WTC11 (cell line): ENCODE results near the gene MYL3. TPM values are rescaled to one million over a fixed set of nuclear protein-coding genes. Genes with fewer than 3 reads are reported as not detected.

Experiments
- ATAC-seq: fragments of 200-7000 bp; cut with Tn5 transposase; 2 replicates; pipeline ENCODE4 v1.10.0; 2021; ENCODE audit warnings: mild to moderate bottlenecking, moderate library complexity
- CTCF ChIA-PET: fragments of 300-600 bp; sonication (Branson Sonifier 250); formaldehyde crosslinking; loops from one replicate; lab custom pipeline; 2021; ENCODE audit warnings: antibody characterized with exemption; lab: Charles Lee
- POLR2A ChIA-PET: fragments of 350-600 bp; sonication (Branson Sonifier 250); formaldehyde crosslinking; loops from one replicate; lab custom pipeline; 2021; ENCODE audit warnings: antibody characterized with exemption; lab: Charles Lee
- DNase-seq: peaks from one replicate; pipeline ENCODE4 v3.0.0; 2021; ENCODE audit warnings: low spot score
- H3K27ac Mint-ChIP-seq: 2 replicates; pipeline ENCODE4 v1.8.0; 2021; ENCODE audit warnings: mixed read lengths
- H3K27me3 Mint-ChIP-seq: 2 replicates; pipeline ENCODE4 v1.8.0; 2021; ENCODE audit warnings: low read depth, mild to moderate bottlenecking, moderate library complexity, mixed read lengths
- H3K36me3 Mint-ChIP-seq: 2 replicates; pipeline ENCODE4 v1.8.0; 2021; ENCODE audit warnings: mixed read lengths
- H3K4me1 Mint-ChIP-seq: 2 replicates; pipeline ENCODE4 v1.8.0; 2022; ENCODE audit warnings: mixed read lengths
- H3K4me3 Mint-ChIP-seq: 2 replicates; pipeline ENCODE4 v1.8.0; 2021; ENCODE audit warnings: mild to moderate bottlenecking, moderate library complexity, mixed read lengths
- H3K9me3 Mint-ChIP-seq: 2 replicates; pipeline ENCODE4 v1.8.0; 2021; ENCODE audit warnings: mixed read lengths
- ESRRA ChIP-seq: sonication (generic); formaldehyde crosslinking; IDR thresholded peaks from 2 replicates; pipeline ENCODE4 v1.8.1; 2022; ENCODE audit warnings: mild to moderate bottlenecking, missing genetic modification reagents, borderline replicate concordance
- FOXP1 ChIP-seq: sonication (generic); formaldehyde crosslinking; IDR thresholded peaks from 2 replicates; pipeline ENCODE4 v1.8.0; 2022; ENCODE audit warnings: missing genetic modification reagents, mild to moderate bottlenecking, moderate library complexity, borderline replicate concordance
- FOXP4 ChIP-seq: sonication (generic); formaldehyde crosslinking; IDR thresholded peaks from 2 replicates; pipeline ENCODE4 v1.8.0; 2022; ENCODE audit warnings: mild to moderate bottlenecking, missing genetic modification reagents
- HMGXB4 ChIP-seq: sonication (generic); formaldehyde crosslinking; IDR thresholded peaks from 2 replicates; pipeline ENCODE4 v1.8.1; 2023; ENCODE audit warnings: mild to moderate bottlenecking, moderate library complexity, missing genetic modification reagents
- NFATC4 ChIP-seq: fragments of 250-450 bp; sonication (Bioruptor Pico); IDR thresholded peaks from 2 replicates; pipeline ENCODE4 v1.9.0; 2021; ENCODE audit warnings: mild to moderate bottlenecking
- RELA ChIP-seq: sonication (generic); formaldehyde crosslinking; IDR thresholded peaks from 2 replicates; pipeline ENCODE4 v1.8.1; 2022; ENCODE audit warnings: missing genetic modification reagents, mild to moderate bottlenecking, borderline replicate concordance
- STAT6 ChIP-seq: sonication (generic); formaldehyde crosslinking; conservative IDR thresholded peaks from 2 replicates; pipeline ENCODE4 v1.8.1; 2023; ENCODE audit warnings: mild to moderate bottlenecking, low read depth, missing genetic modification reagents, moderate library complexity
- TCF7 ChIP-seq: sonication (generic); formaldehyde crosslinking; IDR thresholded peaks from 2 replicates; pipeline ENCODE4 v1.8.0; 2022; ENCODE audit warnings: mild to moderate bottlenecking, low read depth, missing genetic modification reagents, moderate library complexity
- ZBTB21 ChIP-seq: sonication (generic); formaldehyde crosslinking; IDR thresholded peaks from 2 replicates; pipeline ENCODE4 v1.8.1; 2023; ENCODE audit warnings: mild to moderate bottlenecking, missing genetic modification reagents, borderline replicate concordance
- ZNF219 ChIP-seq: sonication (generic); formaldehyde crosslinking; IDR thresholded peaks from 2 replicates; pipeline ENCODE4 v1.8.0; 2023; ENCODE audit warnings: missing genetic modification reagents, mild to moderate bottlenecking, borderline replicate concordance
- ZNF232 ChIP-seq: sonication (generic); formaldehyde crosslinking; IDR thresholded peaks from 2 replicates; pipeline ENCODE4 v1.8.0; 2022; ENCODE audit warnings: mild to moderate bottlenecking, missing genetic modification reagents
- ZNF317 ChIP-seq: sonication (generic); formaldehyde crosslinking; IDR thresholded peaks from 2 replicates; pipeline ENCODE4 v1.8.1; 2023; ENCODE audit warnings: low read depth, mild to moderate bottlenecking, moderate library complexity, missing genetic modification reagents, borderline replicate concordance
- total RNA-seq: library from RNA; stranded (reverse); gene quantifications from 3 replicates; pipeline ENCODE4 v1.2.3, GENCODE V29; 2021
- TF ChIP-seq, protein P1 (sequence below): sonication (generic); formaldehyde crosslinking; IDR thresholded peaks from 2 replicates; pipeline ENCODE4 v1.8.1; 2023; ENCODE audit warnings: mild to moderate bottlenecking, missing genetic modification reagents, borderline replicate concordance
- TF ChIP-seq, protein P2 (sequence below): fragments of 200-600 bp; IDR thresholded peaks from 2 replicates; pipeline ENCODE4 v1.8.0; 2022; ENCODE audit warnings: antibody characterized with exemption

Gene MYL3
- total RNA-seq, 1 experiment from 2014 or later = 0.31 TPM

DNA sequence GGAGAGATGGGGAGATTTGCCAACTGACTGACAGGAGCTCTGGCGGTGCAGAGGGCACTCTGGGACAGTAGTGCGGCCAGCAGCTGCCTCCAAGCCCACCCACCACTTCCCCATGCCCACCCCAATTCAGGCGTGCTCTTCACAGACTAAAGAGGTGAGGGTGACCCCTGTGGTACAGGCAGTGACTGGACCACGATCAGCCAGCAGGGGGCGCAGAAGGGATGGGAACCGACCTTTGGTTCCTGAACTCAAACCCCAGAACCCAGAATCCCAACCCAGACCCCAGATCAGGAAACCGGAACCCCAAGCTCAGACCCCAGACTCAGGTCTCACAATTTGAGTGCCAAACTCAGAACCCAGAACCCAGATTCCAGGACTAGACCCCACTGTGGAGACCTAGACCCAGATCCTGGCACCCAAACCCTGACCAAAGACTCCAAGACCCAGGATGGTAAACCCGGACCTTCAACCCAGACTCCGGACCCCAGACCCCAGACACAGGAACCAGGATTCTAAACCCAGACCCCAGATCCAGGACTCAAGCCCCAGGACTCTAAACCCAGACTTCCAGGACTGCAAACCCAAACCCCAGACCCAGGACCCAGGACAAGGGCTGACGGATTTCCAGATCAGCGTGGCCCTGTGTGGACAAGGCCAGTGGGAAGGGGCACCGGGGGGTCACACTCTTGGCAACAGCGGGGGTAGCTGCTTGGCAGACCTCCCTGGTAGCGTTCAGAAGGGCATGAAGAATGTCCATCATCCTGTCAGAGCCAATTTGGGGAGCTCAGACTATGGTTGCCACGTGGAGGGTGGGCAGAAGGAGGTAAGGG is 3.7 kb upstream of the MYL3 start:
- H3K27me3 Mint-ChIP-seq = no peaks in the 10 kb centered on the region
- H3K4me1 Mint-ChIP-seq = no peaks in the 10 kb centered on the region
- ATAC-seq (peak; percentile 69), DNase-seq (peak; percentile 90)
- no peaks in the 10 kb centered on the region for H3K9me3 Mint-ChIP-seq
- no peak for TF ChIP-seq ESRRA (CRISPR knock-in tag)
- TF ChIP-seq, protein P1, sequence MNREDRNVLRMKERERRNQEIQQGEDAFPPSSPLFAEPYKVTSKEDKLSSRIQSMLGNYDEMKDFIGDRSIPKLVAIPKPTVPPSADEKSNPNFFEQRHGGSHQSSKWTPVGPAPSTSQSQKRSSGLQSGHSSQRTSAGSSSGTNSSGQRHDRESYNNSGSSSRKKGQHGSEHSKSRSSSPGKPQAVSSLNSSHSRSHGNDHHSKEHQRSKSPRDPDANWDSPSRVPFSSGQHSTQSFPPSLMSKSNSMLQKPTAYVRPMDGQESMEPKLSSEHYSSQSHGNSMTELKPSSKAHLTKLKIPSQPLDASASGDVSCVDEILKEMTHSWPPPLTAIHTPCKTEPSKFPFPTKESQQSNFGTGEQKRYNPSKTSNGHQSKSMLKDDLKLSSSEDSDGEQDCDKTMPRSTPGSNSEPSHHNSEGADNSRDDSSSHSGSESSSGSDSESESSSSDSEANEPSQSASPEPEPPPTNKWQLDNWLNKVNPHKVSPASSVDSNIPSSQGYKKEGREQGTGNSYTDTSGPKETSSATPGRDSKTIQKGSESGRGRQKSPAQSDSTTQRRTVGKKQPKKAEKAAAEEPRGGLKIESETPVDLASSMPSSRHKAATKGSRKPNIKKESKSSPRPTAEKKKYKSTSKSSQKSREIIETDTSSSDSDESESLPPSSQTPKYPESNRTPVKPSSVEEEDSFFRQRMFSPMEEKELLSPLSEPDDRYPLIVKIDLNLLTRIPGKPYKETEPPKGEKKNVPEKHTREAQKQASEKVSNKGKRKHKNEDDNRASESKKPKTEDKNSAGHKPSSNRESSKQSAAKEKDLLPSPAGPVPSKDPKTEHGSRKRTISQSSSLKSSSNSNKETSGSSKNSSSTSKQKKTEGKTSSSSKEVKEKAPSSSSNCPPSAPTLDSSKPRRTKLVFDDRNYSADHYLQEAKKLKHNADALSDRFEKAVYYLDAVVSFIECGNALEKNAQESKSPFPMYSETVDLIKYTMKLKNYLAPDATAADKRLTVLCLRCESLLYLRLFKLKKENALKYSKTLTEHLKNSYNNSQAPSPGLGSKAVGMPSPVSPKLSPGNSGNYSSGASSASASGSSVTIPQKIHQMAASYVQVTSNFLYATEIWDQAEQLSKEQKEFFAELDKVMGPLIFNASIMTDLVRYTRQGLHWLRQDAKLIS (CRISPR knock-in tag) = no peak
- TF ChIP-seq FOXP1 (CRISPR knock-in tag) = 0 out of 2 replicates have a peak, but pooled peaks have one; percentile 37
- no peak for TF ChIP-seq ZNF317 (CRISPR knock-in tag)
- TF ChIP-seq ZBTB21 (CRISPR knock-in tag) = no peak
- TF ChIP-seq NFATC4 (CRISPR knock-in tag) = no peak
- TF ChIP-seq STAT6 (CRISPR knock-in tag) = no peak
- no peak for TF ChIP-seq ZNF232 (CRISPR knock-in tag)
- TF ChIP-seq, protein P2, sequence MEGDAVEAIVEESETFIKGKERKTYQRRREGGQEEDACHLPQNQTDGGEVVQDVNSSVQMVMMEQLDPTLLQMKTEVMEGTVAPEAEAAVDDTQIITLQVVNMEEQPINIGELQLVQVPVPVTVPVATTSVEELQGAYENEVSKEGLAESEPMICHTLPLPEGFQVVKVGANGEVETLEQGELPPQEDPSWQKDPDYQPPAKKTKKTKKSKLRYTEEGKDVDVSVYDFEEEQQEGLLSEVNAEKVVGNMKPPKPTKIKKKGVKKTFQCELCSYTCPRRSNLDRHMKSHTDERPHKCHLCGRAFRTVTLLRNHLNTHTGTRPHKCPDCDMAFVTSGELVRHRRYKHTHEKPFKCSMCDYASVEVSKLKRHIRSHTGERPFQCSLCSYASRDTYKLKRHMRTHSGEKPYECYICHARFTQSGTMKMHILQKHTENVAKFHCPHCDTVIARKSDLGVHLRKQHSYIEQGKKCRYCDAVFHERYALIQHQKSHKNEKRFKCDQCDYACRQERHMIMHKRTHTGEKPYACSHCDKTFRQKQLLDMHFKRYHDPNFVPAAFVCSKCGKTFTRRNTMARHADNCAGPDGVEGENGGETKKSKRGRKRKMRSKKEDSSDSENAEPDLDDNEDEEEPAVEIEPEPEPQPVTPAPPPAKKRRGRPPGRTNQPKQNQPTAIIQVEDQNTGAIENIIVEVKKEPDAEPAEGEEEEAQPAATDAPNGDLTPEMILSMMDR = peak; percentile 88
- no peak for TF ChIP-seq HMGXB4 (CRISPR knock-in tag)
- no peaks in the 10 kb centered on the region for H3K36me3 Mint-ChIP-seq
- no peak overlapping the region for H3K4me3 Mint-ChIP-seq
- ChIA-PET CTCF (interaction anchor here (0.5 to 4.4 kb wide), 23 partner anchors 10 to 762 kb away, joined by 3 to 39 read pairs (median 4); partner anchors contain the start of genes ALS2CL and PTH1R), POLR2A (interaction anchor here (0.9 kb wide), 1 partner anchor 14 kb away, joined by 3 read pairs; no protein-coding TSS in a partner anchor)
- no peak overlapping the region for H3K27ac Mint-ChIP-seq

DNA sequence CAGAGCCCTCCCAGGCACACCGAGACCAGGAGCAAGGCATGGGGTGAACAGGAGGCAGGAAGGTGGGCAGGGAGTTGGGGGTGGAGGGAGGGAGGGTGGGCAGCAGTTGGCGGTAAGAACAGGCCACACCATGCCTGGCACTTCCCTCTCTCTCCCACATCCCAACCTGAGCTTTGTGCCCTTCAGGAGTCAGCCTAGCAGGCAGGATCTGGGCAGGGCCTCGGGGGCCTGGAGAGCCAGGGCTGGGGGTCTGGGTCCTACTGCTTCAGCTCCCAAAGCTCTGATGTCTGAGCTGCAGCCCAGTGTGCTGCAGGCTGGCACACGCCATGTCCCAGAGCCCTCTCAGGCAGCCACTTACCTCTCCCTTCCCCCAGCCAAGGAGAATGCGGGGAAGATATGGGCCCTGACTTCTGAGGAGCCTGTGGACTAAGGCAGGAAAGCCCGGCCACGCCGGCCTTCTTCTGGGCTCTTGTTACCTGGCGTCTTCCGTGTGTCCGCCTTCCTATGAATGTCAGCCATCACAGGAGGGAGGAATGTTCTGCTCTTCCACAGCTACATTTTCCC is 2.9 kb upstream of the MYL3 start:
- Mint-ChIP-seq H3K4me3 (no peak overlapping the region), H3K36me3 (no peaks in the 10 kb centered on the region)
- no peak for TF ChIP-seq RELA (CRISPR knock-in tag)
- TF ChIP-seq ZNF219 (CRISPR knock-in tag) = no peak
- TF ChIP-seq FOXP4 (CRISPR knock-in tag) = no peak
- no peak for TF ChIP-seq TCF7 (CRISPR knock-in tag)
- TF ChIP-seq, all 79 proteins: peak for 0
- no peaks in the 10 kb centered on the region for H3K4me1 Mint-ChIP-seq
- POLR2A ChIA-PET = no interaction called here
- no peaks in the 10 kb centered on the region for H3K9me3 Mint-ChIP-seq
- DNase-seq (no peak), ATAC-seq (no peak)
- no peak overlapping the region for H3K27ac Mint-ChIP-seq
- CTCF ChIA-PET = interaction anchor here (0.5 to 4.4 kb wide), 11 partner anchors 16 to 761 kb away, joined by 3 to 39 read pairs (median 4); partner anchors contain the start of gene ALS2CL
- H3K27me3 Mint-ChIP-seq = no peaks in the 10 kb centered on the region
